Epithelial cell of prostate (primary cell): Measurements from ENCODE around the gene UBE2L6.
A peak's percentile ranks its signal among the peaks of the same experiment; 100 is the strongest.
"Not testable (repeated sequence)": the region's sequence is repeated elsewhere in the genome, so short reads cannot be mapped to it uniquely, and the experiment has no call there.

Experiments
- DNase-seq: peaks from one replicate; pipeline ENCODE4 v3.0.0-alpha.2; 2011; ENCODE audit warnings: low read depth, low spot score
- H3K27ac ChIP-seq: fragments of 450-650 bp; 2 replicates; pipeline ENCODE4 v1.5.1; 2017; ENCODE audit warnings: mild to moderate bottlenecking

Gene UBE2L6

GRCh38 chr11:57534449-57534848 is 33.0 kb downstream of the UBE2L6 start:
- DNase-seq, H3K27ac ChIP-seq: not testable (repeated sequence)

DNA sequence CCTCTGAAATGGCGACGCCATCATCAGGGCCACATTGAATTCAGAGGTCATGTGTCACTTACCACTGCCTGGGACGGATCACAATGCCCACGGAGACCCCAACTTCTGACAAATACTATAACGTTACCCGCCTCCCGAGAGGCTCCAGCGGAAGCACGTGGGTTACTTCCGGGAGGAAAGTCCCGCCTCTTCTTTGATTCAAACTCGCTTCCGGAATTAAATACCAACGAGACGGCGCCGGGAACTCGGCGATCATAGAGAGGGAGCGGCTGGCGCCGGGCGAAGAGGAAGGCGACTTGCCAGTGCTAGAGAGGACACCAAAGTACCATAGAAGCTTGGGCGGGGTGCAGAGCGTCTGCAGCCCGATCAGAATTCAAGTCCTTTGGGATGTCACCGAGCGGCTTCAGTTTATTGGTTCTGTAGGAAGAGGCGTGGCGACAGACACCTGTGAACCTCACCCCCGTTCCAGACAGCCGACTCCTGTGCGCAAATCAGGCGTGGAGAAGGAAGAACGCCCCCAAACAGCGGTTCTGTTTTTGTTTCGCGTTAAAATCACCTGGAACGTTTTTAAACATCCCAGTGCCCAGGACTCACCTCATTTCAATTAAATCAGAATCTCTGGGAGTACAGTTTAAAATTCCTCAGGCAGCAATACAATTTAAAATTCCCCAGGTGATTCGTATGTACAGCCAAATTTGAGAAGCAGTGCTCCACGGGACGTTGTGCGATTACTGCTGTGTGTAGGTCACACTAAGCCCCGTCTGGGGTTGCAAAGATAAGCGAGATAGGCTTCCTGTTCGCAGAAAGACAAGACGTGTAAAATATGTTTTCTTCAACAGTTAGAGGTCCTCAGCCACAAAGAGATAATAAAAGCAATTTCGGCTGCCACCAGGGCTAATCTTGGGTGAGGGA is 36.6 kb downstream of the UBE2L6 start, which contains the start of gene TIMM10:
Gene TIMM10 (minus strand): TSS at position 159 of the 912 bp plus-strand sequence. CDS start 565 bp downstream, outside the sequence.
- peak within 1 kb of the TSS; percentile 41 for H3K27ac ChIP-seq
- peak; percentile 95 for DNase-seq

DNA sequence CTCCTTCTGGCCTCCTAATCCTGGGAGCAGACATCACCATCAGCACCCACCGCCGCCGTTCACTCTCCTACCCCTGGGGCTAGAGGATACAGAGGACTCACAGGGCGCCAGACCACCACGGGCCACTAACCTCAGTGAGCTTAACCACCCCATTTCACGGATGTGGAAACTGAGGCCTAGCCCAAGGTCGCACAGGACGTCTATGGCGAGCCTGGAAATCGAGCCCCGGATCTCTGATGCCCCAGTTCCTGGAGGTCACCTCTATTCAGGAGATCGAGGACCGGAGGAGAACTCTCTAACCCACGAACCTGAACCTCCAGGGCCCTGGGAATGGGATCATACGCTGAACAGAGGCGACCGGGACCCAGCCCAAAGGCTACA is 37.3 kb downstream of the UBE2L6 start:
- no peak for DNase-seq
- peak overlapping the region; percentile 41 for H3K27ac ChIP-seq

DNA sequence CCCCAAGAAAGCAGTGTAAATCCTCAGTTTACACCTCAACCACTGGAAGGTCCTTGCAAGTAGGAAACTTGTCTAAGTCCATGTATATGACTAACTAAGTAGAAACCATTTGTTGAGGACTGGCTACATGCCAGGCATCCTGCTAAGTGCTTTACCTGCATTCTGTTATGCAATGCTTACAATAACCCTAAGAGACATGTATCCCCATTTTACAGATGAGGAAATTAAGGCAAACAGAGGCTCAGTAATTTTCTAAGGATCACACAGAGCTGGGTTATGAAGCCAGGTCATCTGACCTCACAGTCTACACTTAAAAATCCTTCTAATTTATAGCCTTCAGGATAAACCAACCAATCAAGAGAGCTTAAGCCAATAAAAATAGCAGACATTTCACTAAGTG is 38.5 kb downstream of the UBE2L6 start:
- DNase-seq = no peak
- no peak overlapping the region for H3K27ac ChIP-seq

DNA sequence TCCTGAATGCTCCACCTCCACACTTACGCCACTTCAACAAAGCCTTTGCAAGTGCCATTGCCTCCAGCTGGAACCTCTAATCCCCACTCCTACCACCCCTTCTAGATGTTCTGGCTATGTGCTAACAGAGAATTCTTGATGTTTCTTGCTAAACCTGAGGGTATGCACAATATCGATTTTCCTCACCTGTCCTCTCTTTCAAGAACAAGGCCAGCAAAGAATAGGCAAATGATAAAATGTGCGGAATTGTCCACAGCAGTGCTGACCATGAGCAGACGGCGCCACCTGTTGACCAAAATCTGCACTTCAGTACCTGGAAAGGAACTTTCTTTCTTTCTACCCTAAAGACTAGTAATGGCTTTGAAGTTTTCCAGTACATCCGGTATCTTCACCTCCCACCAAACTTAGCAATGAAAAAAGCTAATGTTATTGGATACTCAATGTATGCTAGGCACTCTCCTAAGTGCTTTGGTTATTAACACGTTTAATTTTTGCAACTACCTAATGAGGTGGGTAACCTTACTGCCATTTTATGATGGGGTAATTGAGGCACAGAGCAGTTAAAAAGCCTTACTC is 40.3 kb downstream of the UBE2L6 start:
- no peak for DNase-seq
- H3K27ac ChIP-seq = no peak overlapping the region

DNA sequence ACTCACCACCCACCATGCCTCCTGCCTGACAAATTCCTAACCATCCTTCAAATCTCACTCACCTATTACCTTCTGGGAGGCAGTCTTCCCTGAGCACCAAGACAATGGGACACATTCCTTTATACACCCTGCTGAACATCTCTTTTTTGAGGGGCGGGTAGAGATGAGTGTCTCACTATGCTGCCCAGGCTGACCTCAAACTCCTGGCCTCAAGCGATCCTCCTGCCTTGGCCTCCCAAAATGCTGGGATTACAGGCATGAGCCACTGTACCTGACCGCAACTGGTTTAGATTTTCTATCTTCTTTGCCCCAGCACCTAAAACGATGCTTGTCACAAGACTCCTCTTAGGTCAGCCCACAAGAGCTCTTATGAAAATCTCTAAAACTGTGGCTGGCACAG is 44.1 kb downstream of the UBE2L6 start:
- DNase-seq = no peak

DNA sequence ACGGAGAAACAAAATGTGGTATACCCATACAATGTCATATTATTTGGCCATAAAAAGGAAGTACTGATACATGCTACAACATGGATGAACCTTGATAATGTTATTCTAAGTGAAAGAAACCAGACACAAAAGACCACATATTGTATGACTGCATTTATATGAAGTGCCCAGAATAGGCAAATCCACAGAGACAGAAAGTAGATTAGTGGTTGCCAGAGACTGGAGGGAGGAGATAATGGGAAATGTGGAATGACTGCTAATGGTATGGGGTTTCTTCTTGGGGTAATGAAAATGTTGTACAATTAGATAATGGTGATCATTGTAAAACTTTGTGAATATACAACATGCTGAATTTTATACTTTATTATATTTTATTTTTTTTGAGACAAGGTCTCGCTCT is 46.4 kb downstream of the UBE2L6 start:
- H3K27ac ChIP-seq = no peak overlapping the region

More for the DNA sequence above, 44.1 kb downstream of the UBE2L6 start:
- no peak overlapping the region for H3K27ac ChIP-seq

GRCh38 chr11:57516061-57516443 is 51.4 kb downstream of the UBE2L6 start:
- no peak overlapping the region for H3K27ac ChIP-seq
- no peak for DNase-seq

More for the DNA sequence above, 46.4 kb downstream of the UBE2L6 start:
- no peak for DNase-seq

- no peak for DNase-seq
- H3K27ac ChIP-seq = no peak within 1 kb of the TSS
These were observed 52.0 kb downstream of the UBE2L6 start, which contains the start of gene SLC43A1 for GRCh38 chr11:57515332-57516060. TSS of gene SLC43A1 (minus strand) at chr11:57515702. CDS start at chr11:57514111, 1,591 bp downstream.

DNA sequence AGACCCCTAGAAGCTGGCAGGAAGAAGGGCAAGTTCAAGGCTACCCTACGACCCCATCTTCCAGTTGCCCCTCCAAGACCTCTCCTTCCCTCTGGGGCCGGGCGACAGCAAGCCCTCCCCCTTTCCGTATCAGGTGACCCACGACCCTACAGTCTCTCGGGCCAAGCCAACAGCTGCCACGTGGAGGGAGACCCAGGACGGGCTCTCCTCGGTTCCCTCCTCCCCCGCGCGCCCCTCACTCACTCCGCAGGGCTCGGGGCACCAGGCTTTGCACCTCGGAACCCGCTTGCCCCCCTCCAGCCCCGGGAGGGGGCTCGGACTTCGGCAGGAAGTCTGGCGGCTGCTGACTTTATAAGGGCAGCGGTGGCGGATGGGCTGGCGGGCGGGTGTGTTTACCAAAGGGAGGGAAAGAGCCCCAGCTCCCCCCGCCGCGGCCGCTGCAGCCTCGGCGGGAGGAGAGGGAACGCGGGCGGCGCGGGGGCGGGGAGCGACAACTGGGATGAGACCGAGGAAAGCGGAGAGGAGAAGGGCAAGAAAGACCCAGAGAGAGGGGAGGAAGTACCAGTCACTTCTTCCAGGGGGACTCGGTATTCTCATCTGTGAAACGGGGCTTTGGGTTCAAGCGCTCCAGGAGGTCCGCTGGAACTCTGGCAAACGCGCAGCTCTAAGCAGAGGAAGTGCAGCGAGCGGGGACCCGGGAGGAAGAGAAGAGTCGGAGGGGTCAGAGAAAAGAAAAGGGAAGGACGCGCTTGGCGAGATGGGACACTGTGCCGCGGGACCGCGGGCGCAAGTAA is 52.7 kb downstream of the UBE2L6 start:
- DNase-seq = no peak
- H3K27ac ChIP-seq = no peak overlapping the region

GRCh38 chr11:57513911-57514537 is 53.4 kb downstream of the UBE2L6 start:
- no peak overlapping the region for H3K27ac ChIP-seq
- DNase-seq = no peak

DNA sequence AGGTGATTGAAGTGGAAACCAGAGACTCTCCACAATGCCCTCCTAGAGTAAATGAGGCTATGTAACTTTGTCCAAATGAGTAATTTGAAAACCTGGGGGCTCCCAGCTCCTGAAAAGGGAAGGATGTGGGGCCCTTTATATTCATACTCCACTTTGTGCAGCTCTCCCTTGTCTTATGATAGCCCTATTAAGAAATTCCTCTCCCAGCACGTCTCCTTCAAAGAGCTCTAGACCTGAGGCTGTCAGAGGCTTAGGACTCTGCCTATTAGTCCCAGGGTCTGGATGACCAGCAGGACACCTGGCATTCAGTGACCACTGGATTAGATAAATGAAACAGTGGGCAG is 54.0 kb downstream of the UBE2L6 start:
- DNase-seq = no peak
- no peak overlapping the region for H3K27ac ChIP-seq

- H3K27ac ChIP-seq = no peak overlapping the region
- no peak for DNase-seq
These were observed 54.6 kb downstream of the UBE2L6 start for GRCh38 chr11:57512646-57513451.

- no peak for DNase-seq
- no peak overlapping the region for H3K27ac ChIP-seq
These were observed 55.6 kb downstream of the UBE2L6 start for GRCh38 chr11:57511741-57512430.

DNA sequence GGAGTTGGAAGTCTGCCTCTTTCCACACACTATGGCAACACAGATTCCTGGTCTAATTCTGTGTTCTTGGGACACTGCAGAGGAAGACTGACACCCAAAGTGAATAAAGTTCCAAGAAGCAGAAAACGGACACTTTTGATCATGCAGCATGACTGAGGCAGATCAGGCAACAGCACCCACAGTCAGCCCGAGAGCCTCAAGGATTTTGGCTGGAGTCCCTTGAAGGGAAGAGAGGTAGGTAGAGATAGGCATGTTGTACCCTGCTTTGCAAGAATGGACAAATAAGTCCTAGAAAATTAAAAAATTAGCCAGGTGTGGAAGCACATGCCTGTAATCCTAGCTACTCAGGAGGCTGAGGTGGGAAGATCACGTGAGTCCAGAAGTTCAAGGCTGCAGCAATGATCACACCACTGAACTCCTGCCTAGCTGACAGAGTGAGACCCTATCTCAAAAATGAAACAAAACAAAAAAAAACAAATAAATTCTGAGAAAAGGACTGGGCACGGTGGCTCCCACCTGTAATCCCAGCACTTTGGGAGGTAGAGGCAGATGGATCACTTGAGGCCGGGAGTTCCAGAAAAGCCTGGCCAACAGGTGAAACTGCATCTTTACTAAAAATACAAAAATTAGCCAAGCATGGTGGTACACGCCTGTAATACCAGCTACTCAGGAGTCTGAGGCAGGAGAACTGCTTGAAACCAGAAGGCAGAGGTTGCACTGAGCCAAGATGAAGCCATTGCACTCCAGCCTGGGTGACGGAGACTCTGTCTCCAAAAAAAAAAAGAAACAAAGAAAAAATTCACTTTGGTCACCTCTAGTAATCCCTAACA is 58.9 kb downstream of the UBE2L6 start:
- no peak for DNase-seq

GRCh38 chr11:57506522-57506921 is 61.0 kb downstream of the UBE2L6 start:
- no peak overlapping the region for H3K27ac ChIP-seq
- DNase-seq = no peak

More for the DNA sequence above, 58.9 kb downstream of the UBE2L6 start:
- no peak overlapping the region for H3K27ac ChIP-seq

GRCh38 chr11:57504511-57504910 is 63.0 kb downstream of the UBE2L6 start:
- DNase-seq = no peak
- H3K27ac ChIP-seq = no peak overlapping the region
